Mesothelial cell of epicardium (in vitro differentiated cells): ENCODE data around the gene C12orf57. TPM values are rescaled to one million over a fixed set of nuclear protein-coding genes. Genes with fewer than 3 reads are reported as not detected.

Experiments used
- DNase-seq, 2 experiments: peaks; one replicate each; pipeline ENCODE4 v3.0.0; 2021; ENCODE audit warnings: low spot score in 2 of 2; ENCODE audit not compliant: unreplicated experiment in 2 of 2
- H3K27ac Mint-ChIP-seq: 2 replicates; pipeline ENCODE4 v1.8.0; 2021; ENCODE audit warnings: mixed read lengths
- H3K27me3 Mint-ChIP-seq: 2 replicates; pipeline ENCODE4 v1.8.0; 2021; ENCODE audit warnings: low read depth, mixed read lengths
- H3K36me3 Mint-ChIP-seq: 2 replicates; pipeline ENCODE4 v1.8.0; 2021; ENCODE audit warnings: mixed read lengths
- H3K4me1 Mint-ChIP-seq: 2 replicates; pipeline ENCODE4 v1.8.0; 2021; ENCODE audit warnings: mixed read lengths
- H3K4me3 Mint-ChIP-seq: 2 replicates; pipeline ENCODE4 v1.8.0; 2021; ENCODE audit warnings: mild to moderate bottlenecking, moderate library complexity, mixed read lengths
- H3K9me3 Mint-ChIP-seq: 2 replicates; pipeline ENCODE4 v1.8.0; 2021; ENCODE audit warnings: mixed read lengths
- total RNA-seq: library from RNA; stranded (reverse); gene quantifications from 3 replicates; pipeline ENCODE4 v1.2.1, GENCODE V29; 2021
- TF ChIP-seq, protein P1 (sequence below): fragments of 200-600 bp; sonication (generic); IDR thresholded peaks from one replicate; pipeline ENCODE4 v1.5.0; 2021; ENCODE audit warnings: antibody characterized with exemption; ENCODE audit not compliant: unreplicated experiment

The C12orf57 gene
- total RNA-seq, 1 donor from 2014 or later, result 203 TPM

DNA sequence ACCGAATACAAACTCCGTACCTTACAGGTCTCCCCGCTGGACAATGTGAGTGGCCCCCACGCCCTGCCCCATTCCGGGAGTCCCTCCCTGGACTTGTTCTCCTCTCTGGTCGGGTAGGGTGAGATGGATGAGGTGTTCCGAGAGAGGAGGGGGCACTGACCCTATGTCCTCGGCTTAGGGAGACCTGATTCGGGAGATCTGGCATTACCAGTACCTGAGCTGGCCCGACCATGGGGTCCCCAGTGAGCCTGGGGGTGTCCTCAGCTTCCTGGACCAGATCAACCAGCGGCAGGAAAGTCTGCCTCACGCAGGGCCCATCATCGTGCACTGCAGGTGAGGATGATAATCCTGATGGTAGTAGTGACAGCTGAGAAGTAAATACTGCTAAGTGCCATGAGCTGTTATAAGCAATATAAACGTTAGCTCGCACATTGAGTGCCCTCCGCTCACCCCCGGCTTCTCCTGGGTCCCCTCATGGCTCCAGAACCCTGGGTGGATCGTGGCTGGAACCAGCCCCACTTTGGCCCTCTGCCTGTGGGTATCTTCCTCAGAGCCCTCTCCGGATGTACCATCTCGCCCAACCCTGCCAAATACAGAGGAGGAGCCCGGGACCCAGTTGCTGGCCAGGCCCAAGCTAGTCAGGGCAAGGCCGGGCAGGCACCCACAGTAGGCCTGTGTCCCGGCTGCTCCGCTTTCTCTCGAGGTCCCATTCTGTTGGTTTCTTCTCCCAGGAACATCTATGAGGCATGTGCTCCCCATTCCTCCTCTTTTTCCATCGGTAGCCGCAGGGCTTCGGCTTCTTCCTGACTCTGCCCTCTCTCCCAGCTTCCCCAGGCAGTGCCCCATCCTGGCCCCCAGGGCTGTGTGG lies 14.2 kb downstream of the C12orf57 start:
- Mint-ChIP-seq H3K27ac (no peak overlapping the region), H3K4me1 (peaks cover 16% of the 10 kb centered on the region), H3K4me3 (no peak overlapping the region), H3K9me3 (no peaks in the 10 kb centered on the region), H3K27me3 (no peaks in the 10 kb centered on the region), H3K36me3 (no peaks in the 10 kb centered on the region)
- TF ChIP-seq, protein P1, sequence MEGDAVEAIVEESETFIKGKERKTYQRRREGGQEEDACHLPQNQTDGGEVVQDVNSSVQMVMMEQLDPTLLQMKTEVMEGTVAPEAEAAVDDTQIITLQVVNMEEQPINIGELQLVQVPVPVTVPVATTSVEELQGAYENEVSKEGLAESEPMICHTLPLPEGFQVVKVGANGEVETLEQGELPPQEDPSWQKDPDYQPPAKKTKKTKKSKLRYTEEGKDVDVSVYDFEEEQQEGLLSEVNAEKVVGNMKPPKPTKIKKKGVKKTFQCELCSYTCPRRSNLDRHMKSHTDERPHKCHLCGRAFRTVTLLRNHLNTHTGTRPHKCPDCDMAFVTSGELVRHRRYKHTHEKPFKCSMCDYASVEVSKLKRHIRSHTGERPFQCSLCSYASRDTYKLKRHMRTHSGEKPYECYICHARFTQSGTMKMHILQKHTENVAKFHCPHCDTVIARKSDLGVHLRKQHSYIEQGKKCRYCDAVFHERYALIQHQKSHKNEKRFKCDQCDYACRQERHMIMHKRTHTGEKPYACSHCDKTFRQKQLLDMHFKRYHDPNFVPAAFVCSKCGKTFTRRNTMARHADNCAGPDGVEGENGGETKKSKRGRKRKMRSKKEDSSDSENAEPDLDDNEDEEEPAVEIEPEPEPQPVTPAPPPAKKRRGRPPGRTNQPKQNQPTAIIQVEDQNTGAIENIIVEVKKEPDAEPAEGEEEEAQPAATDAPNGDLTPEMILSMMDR, result no peak
- no peak for DNase-seq

DNA sequence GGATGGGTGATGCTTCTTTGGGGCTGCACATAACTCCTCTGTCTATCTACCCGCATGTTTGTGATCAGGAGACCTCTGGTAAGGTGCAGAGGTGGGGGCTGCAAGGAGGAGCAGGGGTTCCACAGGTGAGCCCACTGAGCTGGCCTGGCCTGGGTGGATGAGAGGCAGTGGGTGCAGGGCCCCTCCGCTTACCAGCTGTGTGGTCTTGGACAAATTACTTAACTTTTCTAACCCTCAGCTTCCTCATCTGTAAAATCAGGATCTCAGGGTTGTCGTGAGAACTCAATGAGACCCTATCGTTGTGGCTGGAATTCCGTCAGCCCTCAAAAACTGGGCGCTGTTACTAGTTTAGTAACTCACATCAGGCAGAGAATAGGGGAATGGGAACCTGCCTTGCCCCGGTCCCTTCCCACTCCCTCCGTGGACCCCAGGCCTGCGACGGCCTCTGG lies 14.8 kb downstream of the C12orf57 start:
- TF ChIP-seq, protein P1, result no peak
- Mint-ChIP-seq H3K27me3 (no peaks in the 10 kb centered on the region), H3K4me3 (no peak overlapping the region), H3K9me3 (no peaks in the 10 kb centered on the region), H3K4me1 (peaks cover 16% of the 10 kb centered on the region), H3K36me3 (no peaks in the 10 kb centered on the region), H3K27ac (no peak overlapping the region)
- DNase-seq, result no peak

GRCh38 chr12:6959058-6959804 lies 15.4 kb downstream of the C12orf57 start:
- H3K27me3 Mint-ChIP-seq, result no peaks in the 10 kb centered on the region
- no peak overlapping the region for H3K27ac Mint-ChIP-seq
- H3K9me3 Mint-ChIP-seq, result no peaks in the 10 kb centered on the region
- no peak for DNase-seq
- TF ChIP-seq, protein P1, result no peak
- H3K4me3 Mint-ChIP-seq, result no peak overlapping the region
- no peaks in the 10 kb centered on the region for H3K36me3 Mint-ChIP-seq
- peaks cover 20% of the 10 kb centered on the region for H3K4me1 Mint-ChIP-seq

DNA sequence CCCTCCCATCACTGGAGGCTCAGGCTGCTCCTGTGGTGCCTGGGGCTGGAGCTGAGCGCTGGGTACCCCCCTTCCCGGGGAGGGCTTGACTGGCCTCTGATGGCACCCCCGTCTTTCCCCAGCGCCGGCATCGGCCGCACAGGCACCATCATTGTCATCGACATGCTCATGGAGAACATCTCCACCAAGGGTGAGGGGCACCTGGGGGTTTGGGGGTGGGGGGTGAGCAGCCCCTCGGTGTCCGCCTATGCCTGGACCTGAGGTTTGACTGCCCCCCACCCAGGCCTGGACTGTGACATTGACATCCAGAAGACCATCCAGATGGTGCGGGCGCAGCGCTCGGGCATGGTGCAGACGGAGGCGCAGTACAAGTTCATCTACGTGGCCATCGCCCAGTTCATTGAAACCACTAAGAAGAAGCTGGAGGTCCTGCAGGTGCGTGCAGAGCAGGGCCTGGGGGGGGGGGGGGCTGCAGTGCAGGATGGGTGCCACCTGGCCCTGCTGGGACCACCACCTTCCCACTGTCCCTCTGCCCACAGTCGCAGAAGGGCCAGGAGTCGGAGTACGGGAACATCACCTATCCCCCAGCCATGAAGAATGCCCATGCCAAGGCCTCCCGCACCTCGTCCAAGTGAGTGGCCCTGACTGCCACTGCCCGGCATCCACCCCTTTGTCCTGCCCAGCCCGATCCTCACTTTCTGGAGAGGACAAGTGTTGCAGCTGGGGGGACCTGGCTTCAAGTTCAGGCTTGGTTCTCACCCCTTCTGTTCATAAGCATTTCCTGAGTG lies 16.2 kb downstream of the C12orf57 start:
- no peak overlapping the region for H3K27ac Mint-ChIP-seq
- H3K9me3 Mint-ChIP-seq, result no peaks in the 10 kb centered on the region
- H3K4me3 Mint-ChIP-seq, result no peak overlapping the region
- DNase-seq, result no peak
- no peaks in the 10 kb centered on the region for H3K27me3 Mint-ChIP-seq
- no peaks in the 10 kb centered on the region for H3K36me3 Mint-ChIP-seq
- TF ChIP-seq, protein P1, result no peak
- H3K4me1 Mint-ChIP-seq, result peaks cover 26% of the 10 kb centered on the region

DNA sequence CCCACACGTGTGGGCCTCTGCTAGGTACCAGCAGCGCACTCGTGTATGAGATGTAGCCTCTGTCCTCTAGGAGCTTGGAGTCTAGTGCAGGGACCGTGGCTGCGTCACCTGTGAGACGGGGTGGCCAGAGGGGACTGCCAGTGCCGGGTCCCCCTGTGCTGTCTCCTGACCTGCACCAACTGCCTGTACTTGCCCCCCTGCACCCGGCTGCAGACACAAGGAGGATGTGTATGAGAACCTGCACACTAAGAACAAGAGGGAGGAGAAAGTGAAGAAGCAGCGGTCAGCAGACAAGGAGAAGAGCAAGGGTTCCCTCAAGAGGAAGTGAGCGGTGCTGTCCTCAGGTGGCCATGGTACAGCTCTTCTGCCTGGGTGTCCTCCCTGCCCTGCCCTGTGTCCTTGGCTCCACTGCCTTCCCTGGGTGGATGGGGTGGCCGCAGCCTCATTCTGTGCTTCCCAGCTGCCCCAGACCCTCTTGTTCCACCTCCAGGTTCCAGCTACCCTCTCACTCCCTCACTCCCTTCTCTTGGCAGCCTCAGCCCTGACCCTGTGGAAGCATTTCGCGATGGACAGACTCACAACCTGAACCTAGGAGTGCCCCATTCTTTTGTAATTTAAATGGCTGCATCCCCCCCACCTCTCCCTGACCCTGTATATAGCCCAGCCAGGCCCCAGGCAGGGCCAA lies 16.9 kb downstream of the C12orf57 start:
- Mint-ChIP-seq H3K27ac (no peak overlapping the region), H3K36me3 (no peaks in the 10 kb centered on the region), H3K9me3 (no peaks in the 10 kb centered on the region), H3K4me1 (peaks cover 34% of the 10 kb centered on the region), H3K4me3 (no peak overlapping the region), H3K27me3 (no peaks in the 10 kb centered on the region)
- TF ChIP-seq, protein P1, result no peak
- no peak for DNase-seq
